SK-N-SH (cell line): Measurements from ENCODE around the gene PDE11A. TPM values are rescaled to one million over a fixed set of nuclear protein-coding genes. Genes with fewer than 3 reads are reported as not detected.

ENCODE experiments used
- CTCF ChIA-PET: fragments of 300-600, 350-600 bp; formaldehyde crosslinking; extraction: SDS; loops from one replicate; lab custom pipeline; 2021; lab: Yijun Ruan, JAX
- POLR2A ChIA-PET: fragments of 350-600 bp; sonication (Branson Sonifier 250); formaldehyde crosslinking; extraction: SDS; loops from one replicate; lab custom pipeline; 2020; ENCODE audit warnings: antibody characterized with exemption, inconsistent platforms; lab: Yijun Ruan, JAX
- DNase-seq: peaks from one replicate; pipeline ENCODE4 v3.0.0; 2012
- H2AFZ ChIP-seq: fragments of 200-600 bp; sonication (generic); 2 replicates; pipeline ENCODE4 v1.8.1; 2016; ENCODE audit warnings: antibody characterized with exemption, mild to moderate bottlenecking, low read depth
- H3F3A ChIP-seq: fragments of 200-600 bp; sonication (generic); replicated peaks from 2 replicates; pipeline ENCODE3; 2016; ENCODE audit warnings: antibody characterized with exemption, mild to moderate bottlenecking; ENCODE audit not compliant: insufficient read depth
- H3K27ac ChIP-seq, 2 experiments: fragments of 200-500 bp in 1 of 2; fragments of 200-600 bp in 1 of 2; sonication (Bioruptor generic) in 1 of 2; sonication (generic), shearing (Covaris generic) in 1 of 2; 2 replicates each; pipeline versions ENCODE4 v1.5.1 to v1.6.1; 2014 to 2016; ENCODE audit warnings: low read depth in 2 of 2, inconsistent platforms in 1 of 2, low read length in 1 of 2, mild to moderate bottlenecking in 1 of 2, mixed read lengths in 1 of 2
- H3K27me3 ChIP-seq: fragments of 200-600 bp; sonication (generic), shearing (Covaris generic); 2 replicates; pipeline ENCODE4 v1.6.1; 2016; ENCODE audit warnings: mixed run types; ENCODE audit not compliant: insufficient read depth
- H3K36me3 ChIP-seq, 2 experiments: fragments of 200-500 bp in 1 of 2; fragments of 200-600 bp in 1 of 2; sonication (Bioruptor generic) in 1 of 2; sonication (generic) in 1 of 2; replicated peaks in 1 of 2; 2 replicates each; pipeline versions ENCODE3 to v1.5.1; 2014 to 2016; ENCODE audit warnings: low read length in 1 of 2, mild to moderate bottlenecking in 1 of 2; ENCODE audit not compliant: insufficient read depth in 2 of 2, control insufficient read depth in 1 of 2
- H3K4me1 ChIP-seq, 2 experiments: fragments of 200-500 bp in 1 of 2; fragments of 200-600 bp in 1 of 2; sonication (Bioruptor generic) in 1 of 2; sonication (generic), shearing (Covaris generic) in 1 of 2; 2 replicates each; pipeline versions ENCODE4 v1.5.1 to v1.6.1; 2014 to 2016; ENCODE audit warnings: low read depth in 1 of 2, low read length in 1 of 2, mixed run types in 1 of 2; ENCODE audit not compliant: insufficient read depth in 2 of 2, control insufficient read depth in 1 of 2
- H3K4me2 ChIP-seq: fragments of 200-600 bp; sonication (generic), shearing (Covaris generic); 2 replicates; pipeline ENCODE4 v1.6.1; 2017; ENCODE audit warnings: mixed run types
- H3K4me3 ChIP-seq, 2 experiments: fragments of 200-500 bp in 1 of 2; fragments of 200-600 bp in 1 of 2; sonication (Bioruptor generic) in 1 of 2; sonication (generic), shearing (Covaris generic) in 1 of 2; 2 replicates each; pipeline versions ENCODE4 v1.5.1 to v1.8.1; 2014 to 2016; ENCODE audit warnings: low read depth in 2 of 2, inconsistent platforms in 1 of 2, low read length in 1 of 2, mild to moderate bottlenecking in 1 of 2, mixed read lengths in 1 of 2, moderate library complexity in 1 of 2
- H3K79me2 ChIP-seq: fragments of 200-600 bp; sonication (generic); 2 replicates; pipeline ENCODE4 v1.8.1; 2017; ENCODE audit warnings: mild to moderate bottlenecking; ENCODE audit not compliant: insufficient read depth
- H3K9ac ChIP-seq: fragments of 200-600 bp; sonication (generic); 2 replicates; pipeline ENCODE4 v1.6.1; 2017; ENCODE audit warnings: mixed run types
- H3K9me2 ChIP-seq: fragments of 200-600 bp; sonication (generic); 2 replicates; pipeline ENCODE4 v1.6.1; 2017; ENCODE audit warnings: mixed run types
- H3K9me3 ChIP-seq: fragments of 200-600 bp; sonication (generic); 2 replicates; pipeline ENCODE4 v1.6.1; 2017; ENCODE audit warnings: mixed run types, mild to moderate bottlenecking, moderate library complexity
- H4K20me1 ChIP-seq: fragments of 200-600 bp; sonication (generic); 2 replicates; pipeline ENCODE4 v1.6.1; 2017; ENCODE audit warnings: mild to moderate bottlenecking, mixed run types; ENCODE audit not compliant: insufficient read depth
- CHD2 ChIP-seq: fragments of 150-350 bp; IDR thresholded peaks from 2 replicates; pipeline ENCODE4 v1.6.1; 2018; ENCODE audit warnings: low read length; ENCODE audit not compliant: partially characterized antibody
- CTCF ChIP-seq: fragments of 200-600 bp; sonication (generic); IDR thresholded peaks from 2 replicates; pipeline ENCODE4 v1.6.1; 2017; ENCODE audit warnings: antibody characterized with exemption, mild to moderate bottlenecking, moderate library complexity
- ELF1 ChIP-seq: IDR thresholded peaks from 2 replicates; pipeline ENCODE4 v1.4.0; 2012
- EP300 ChIP-seq, 2 experiments: IDR thresholded peaks; 2 replicates each; pipeline versions ENCODE4 v1.4.0 to v1.6.1; 2012; ENCODE audit warnings: borderline replicate concordance in 1 of 2, low read depth in 1 of 2, low read length in 1 of 2
- FOSL2 ChIP-seq: IDR thresholded peaks from 2 replicates; pipeline ENCODE4 v1.4.0; 2012; ENCODE audit warnings: low read depth, mild to moderate bottlenecking, moderate library complexity, borderline replicate concordance
- FOXM1 ChIP-seq: IDR thresholded peaks from 2 replicates; pipeline ENCODE4 v1.4.0; 2012; ENCODE audit warnings: low read depth, mild to moderate bottlenecking
- GATA2 ChIP-seq: sonication (generic); formaldehyde crosslinking; IDR thresholded peaks from 2 replicates; pipeline ENCODE4 v1.5.0; 2020; ENCODE audit warnings: mild to moderate bottlenecking, missing genetic modification reagents
- IRF3 ChIP-seq: fragments of 150-350 bp; IDR thresholded peaks from 2 replicates; pipeline ENCODE4 v1.6.1; 2016; ENCODE audit warnings: mild to moderate bottlenecking, low read depth, low read length
- JUND ChIP-seq: IDR thresholded peaks from 2 replicates; pipeline ENCODE4 v1.4.0; 2012
- MEF2A ChIP-seq: IDR thresholded peaks from 2 replicates; pipeline ENCODE4 v1.4.0; 2012; ENCODE audit warnings: low read depth, borderline replicate concordance
- POLR2AphosphoS5 ChIP-seq: IDR thresholded peaks from 2 replicates; pipeline ENCODE4 v1.6.1; 2012; ENCODE audit warnings: low read depth, low read length
- RCOR1 ChIP-seq: fragments of 150-350 bp; IDR thresholded peaks from 2 replicates; pipeline ENCODE4 v1.6.1; 2017; ENCODE audit warnings: antibody characterized with exemption, low read length
- REST ChIP-seq: IDR thresholded peaks from 2 replicates; pipeline ENCODE4 v1.6.1; 2012; ENCODE audit warnings: mild to moderate bottlenecking, low read depth, low read length, moderate library complexity
- RXRA ChIP-seq: IDR thresholded peaks from 2 replicates; pipeline ENCODE4 v1.4.0; 2012; ENCODE audit warnings: low read depth, mild to moderate bottlenecking, borderline replicate concordance
- SIN3A ChIP-seq: IDR thresholded peaks from 2 replicates; pipeline ENCODE4 v1.6.1; 2012; ENCODE audit warnings: low read depth, mild to moderate bottlenecking, low read length, moderate library complexity, borderline replicate concordance
- TAF1 ChIP-seq: IDR thresholded peaks from 2 replicates; pipeline ENCODE4 v1.6.1; 2012; ENCODE audit warnings: low read depth, mild to moderate bottlenecking, low read length, moderate library complexity, borderline replicate concordance
- TCF12 ChIP-seq: IDR thresholded peaks from 2 replicates; pipeline ENCODE4 v1.4.0; 2012
- TEAD4 ChIP-seq: IDR thresholded peaks from 2 replicates; pipeline ENCODE4 v1.4.0; 2012; ENCODE audit warnings: mild to moderate bottlenecking, borderline replicate concordance; ENCODE audit not compliant: insufficient read depth
- YY1 ChIP-seq: IDR thresholded peaks from 2 replicates; pipeline ENCODE4 v1.4.0; 2012; ENCODE audit warnings: low read depth, mild to moderate bottlenecking
- WGBS: methylation state at CpG from one replicate; pipeline ENCODE4 v1.1.6; 2017; ENCODE audit warnings: low lambda C conversion rate; 5-methylcytosine and 5-hydroxymethylcytosine counted together
- polyA plus RNA-seq, 3 experiments: library from polyadenylated mRNA; depleted of rRNA; stranded (reverse); fragments of >200 nt; gene quantifications; 2 replicates each; pipeline ENCODE4 v1.2.3, GENCODE V29; 2012

The PDE11A gene
- polyA plus RNA-seq, 1 of the 3 experiments (the other 2 are of a cell fraction), result 0.10 TPM

GRCh38 chr2:178074123-178075005 lies 1.8 kb upstream of the PDE11A start:
- TF ChIP-seq FOXM1 (no peak), TEAD4 (peak; percentile 25; the same call in 1 of the 2 replicates), RCOR1 (peak; percentile 42; the same call in 1 of the 2 replicates), RXRA (no peak), FOSL2 (peak; percentile 60; the same call in 1 of the 2 replicates), JUND (peak; percentile 71; the same call in 1 of the 2 replicates), CHD2 (peak; percentile 37), GATA2 (CRISPR knock-in tag) (peak; percentile 63), YY1 (0 out of 2 replicates have a peak, but pooled peaks have one; percentile 38), TCF12 (peak; percentile 65; the same call in 1 of the 2 replicates)
- Histone ChIP-seq H3K36me3 (no peaks in the 10 kb centered on the region), H2AFZ (peak overlapping the region; percentile 44; the same call in 1 of the 2 replicates), H3K4me1 (peaks cover 8 to 17% of the 10 kb centered on the region in 2 experiments; a peak in 3 of 4 replicates), H3K27me3 (no peaks in the 10 kb centered on the region), H3K9ac (no peak overlapping the region), H3K9me2 (no peaks in the 10 kb centered on the region), H4K20me1 (no peaks in the 10 kb centered on the region), H3K4me2 (peak overlapping the region; percentile 36), H3K79me2 (no peaks in the 10 kb centered on the region), H3K4me3 (no peak overlapping the region), H3K27ac (peak overlapping the region; percentile 10 to 51; a peak in 3 of 4 replicates), H3F3A (no peaks in the 10 kb centered on the region), H3K9me3 (no peaks in the 10 kb centered on the region)
- ChIA-PET CTCF (interaction anchor here (3.6 kb wide), 1 partner anchor 37 kb away, joined by 13 read pairs; the partner anchor contains the start of gene RBM45), POLR2A (interaction anchor here (0.6 kb wide), 1 partner anchor 13 kb away, joined by 3 read pairs; no protein-coding TSS in a partner anchor)
- no peak for DNase-seq
- WGBS, result 80% methylated on average over 8 of the region's 8 CpGs

GRCh38 chr2:178072000-178072382 lies 586 bp downstream of the PDE11A start:
- no peak for DNase-seq
- ChIA-PET POLR2A (interaction anchor here (0.9 kb wide), 1 partner anchor 88 kb away, joined by 4 read pairs; no protein-coding TSS in a partner anchor), CTCF (interaction anchor here (0.8 to 3.9 kb wide), 3 partner anchors 39 to 88 kb away, joined by 3 to 22 read pairs (median 13); partner anchors contain the start of gene RBM45)
- Histone ChIP-seq H3K4me1 (peaks cover 8 to 17% of the 10 kb centered on the region in 2 experiments; a peak in 3 of 4 replicates), H3K4me3 (peak overlapping the region; percentile 59 to 67), H3F3A (no peaks in the 10 kb centered on the region), H2AFZ (peak overlapping the region; percentile 98; the same call in 1 of the 2 replicates), H3K36me3 (no peaks in the 10 kb centered on the region), H3K9ac (no peak overlapping the region), H3K9me3 (no peaks in the 10 kb centered on the region), H4K20me1 (no peaks in the 10 kb centered on the region), H3K27ac (peak overlapping the region in 1 of 2 experiments; percentile 92; a peak in 1 of 4 replicates), H3K79me2 (no peaks in the 10 kb centered on the region), H3K27me3 (no peaks in the 10 kb centered on the region), H3K4me2 (peak overlapping the region; percentile 93), H3K9me2 (no peaks in the 10 kb centered on the region)
- WGBS, result 80% methylated on average over 2 of the region's 11 CpGs
- no peak for TF ChIP-seq CTCF
- TF ChIP-seq TCF12, result no peak
- TF ChIP-seq EP300 (IDR thresholded peaks at IDR 0.05; ENCODE audit: borderline replicate concordance in 1 of 2, low read depth in 1 of 2, low read length in 1 of 2), result no peak
- no peak for TF ChIP-seq MEF2A
- TF ChIP-seq CHD2, result no peak
- no peak for TF ChIP-seq FOXM1
- TF ChIP-seq POLR2AphosphoS5, result no peak
- TF ChIP-seq IRF3, result no peak
- no peak for TF ChIP-seq ELF1
- no peak for TF ChIP-seq TAF1
- TF ChIP-seq REST, result no peak
- TF ChIP-seq SIN3A, result no peak
